ENCODE data around the gene TMSB10. TPM values are rescaled to one million over a fixed set of nuclear protein-coding genes. Genes with fewer than 3 reads are reported as not detected.

Gene TMSB10
- total and polyA plus RNA-seq, 8 donors = 1,864 to 2,766 (median 2,518) TPM

- H3K4me1 ChIP-seq = no peaks in the 10 kb centered on the region
- no peaks in the 10 kb centered on the region for H3K36me3 ChIP-seq
- no peak for ATAC-seq
- H3K9me3 ChIP-seq = peaks cover 0 to 8% of the 10 kb centered on the region in 2 donors
- H3K4me3 ChIP-seq = no peak overlapping the region
- intact Hi-C loops (cut with DNase I) = no loop called here
- TF ChIP-seq CTCF (IDR thresholded peaks at IDR 0.05) = peak in 1 of 2 donors; percentile 14
- no peak overlapping the region for H3K27ac ChIP-seq
- H3K27me3 ChIP-seq = no peaks in the 10 kb centered on the region
- DNase-seq = no peak
Observed at GRCh38 chr2:84858123-84858522, 47.3 kb upstream of the TMSB10 start.

DNA sequence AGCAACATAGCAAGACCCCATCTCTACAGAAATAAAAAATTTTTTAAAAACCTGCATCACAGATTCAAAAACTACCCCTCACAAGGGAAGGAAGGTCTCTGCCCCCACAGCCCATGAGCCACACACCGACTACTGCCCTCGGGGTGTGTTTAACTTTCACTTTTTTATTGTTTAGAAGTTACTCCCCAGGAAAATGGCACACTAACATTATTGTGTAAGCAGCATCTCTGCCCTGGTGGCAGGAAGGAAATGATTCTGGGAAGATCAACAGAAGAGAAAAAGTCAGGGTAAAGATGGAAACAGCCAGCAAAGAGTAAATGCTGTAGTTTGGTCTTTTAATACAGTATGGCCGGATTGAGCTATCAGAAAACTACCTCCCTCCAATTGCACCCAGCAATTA, 46.5 kb upstream of the TMSB10 start:
- H3K4me3 ChIP-seq = no peak overlapping the region
- no peak for TF ChIP-seq CTCF (IDR thresholded peaks at IDR 0.05)
- H3K4me1 ChIP-seq = no peaks in the 10 kb centered on the region
- ATAC-seq = no peak
- intact Hi-C loops (cut with DNase I) = no loop called here
- no peak for DNase-seq
- no peaks in the 10 kb centered on the region for H3K9me3 ChIP-seq
- H3K36me3 ChIP-seq = no peaks in the 10 kb centered on the region
- H3K27me3 ChIP-seq = no peaks in the 10 kb centered on the region
- H3K27ac ChIP-seq = no peak overlapping the region

DNA sequence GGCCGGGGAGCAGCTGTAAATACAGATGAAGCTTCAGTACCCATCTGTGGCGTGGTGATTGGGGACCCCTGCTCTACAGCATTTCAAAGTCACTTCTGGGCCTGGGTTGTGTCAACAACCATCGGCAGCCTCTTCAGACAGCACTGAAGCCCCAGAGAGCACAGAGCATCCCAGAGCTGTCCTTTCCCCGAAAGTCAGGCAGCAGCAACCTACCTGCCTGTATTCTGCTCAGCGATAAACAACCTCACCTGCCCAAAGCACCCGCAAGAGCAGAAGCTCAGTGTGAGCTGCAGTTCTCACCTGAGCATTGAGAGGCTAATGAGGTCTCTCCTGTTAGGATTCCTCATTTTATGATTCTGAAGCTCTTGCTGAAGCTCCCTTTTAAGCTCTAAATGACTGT, 43.9 kb upstream of the TMSB10 start:
- ATAC-seq = no peak
- no peaks in the 10 kb centered on the region for H3K36me3 ChIP-seq
- no peak overlapping the region for H3K4me3 ChIP-seq
- no peaks in the 10 kb centered on the region for H3K27me3 ChIP-seq
- no peak overlapping the region for H3K27ac ChIP-seq
- intact Hi-C loops (cut with DNase I) = no loop called here
- no peak for TF ChIP-seq CTCF (IDR thresholded peaks at IDR 0.05)
- DNase-seq = no peak
- H3K4me1 ChIP-seq = no peaks in the 10 kb centered on the region
- no peaks in the 10 kb centered on the region for H3K9me3 ChIP-seq

GRCh38 chr2:84862006-84862405, 43.5 kb upstream of the TMSB10 start:
- intact Hi-C loops (cut with DNase I) = no loop called here
- Histone ChIP-seq H3K36me3 (no peaks in the 10 kb centered on the region), H3K27ac (no peak overlapping the region), H3K4me3 (no peak overlapping the region), H3K9me3 (no peaks in the 10 kb centered on the region), H3K27me3 (no peaks in the 10 kb centered on the region), H3K4me1 (no peaks in the 10 kb centered on the region)
- DNase-seq = no peak
- TF ChIP-seq CTCF (IDR thresholded peaks at IDR 0.05) = no peak
- ATAC-seq = no peak

DNA sequence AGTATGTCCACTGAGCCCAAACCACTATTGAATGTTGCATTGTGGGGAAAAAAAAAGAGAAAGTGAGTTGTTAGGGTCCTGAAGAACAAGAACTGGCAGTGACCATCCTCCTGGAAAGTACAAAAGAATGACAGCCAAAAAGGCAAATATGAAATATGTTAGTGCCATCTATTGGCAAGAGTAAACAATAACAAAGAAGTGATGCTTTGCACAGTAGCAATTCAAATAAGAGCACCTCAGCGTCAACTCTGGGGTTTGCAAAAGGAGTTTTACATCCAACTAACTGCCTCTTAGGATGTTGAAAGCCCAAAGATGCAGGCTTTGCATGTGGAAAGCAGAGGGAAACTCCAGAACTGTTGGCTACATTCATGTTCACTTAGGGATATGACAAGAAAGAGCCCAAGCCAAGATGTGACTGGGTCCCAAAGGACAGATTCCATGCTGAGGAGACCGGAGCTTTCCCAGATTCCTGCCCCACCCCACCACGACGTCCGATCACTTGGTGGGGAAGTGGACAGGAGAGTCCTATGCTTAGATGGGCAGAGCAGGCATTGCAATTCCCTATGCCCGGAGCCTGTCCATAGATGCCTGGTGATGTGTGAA, 40.2 kb upstream of the TMSB10 start:
- Histone ChIP-seq H3K4me3 (no peak overlapping the region), H3K27ac (no peak overlapping the region), H3K36me3 (no peaks in the 10 kb centered on the region), H3K4me1 (no peaks in the 10 kb centered on the region), H3K27me3 (no peaks in the 10 kb centered on the region), H3K9me3 (no peaks in the 10 kb centered on the region)
- TF ChIP-seq CTCF (IDR thresholded peaks at IDR 0.05) = peak in 1 of 2 donors; percentile 29
- intact Hi-C loops (cut with DNase I) = loop anchor here in 1 of 2 donors (5.0 kb wide), 1 partner anchor 368 kb away; no protein-coding TSS in a partner anchor
- peak; percentile 70 for ATAC-seq
- DNase-seq = no peak

Data from left lung (tissue), 10 donors.